Mammary epithelial cell (primary cell): ENCODE results near the gene TBC1D22A.

Experiments used
- CTCF ChIP-seq, 2 donors: IDR thresholded peaks in 1 of 2; conservative IDR thresholded peaks in 1 of 2; 2 replicates each; pipeline ENCODE4 v1.5.1; 2011 to 2012; ENCODE audit warnings: inconsistent platforms in 2 of 2, low read length in 2 of 2, mild to moderate bottlenecking in 2 of 2, control low read depth in 1 of 2, low read depth in 1 of 2; ENCODE audit not compliant: insufficient read depth in 1 of 2; ENCODE audit errors: extremely low read depth in 1 of 2
- EZH2 ChIP-seq: IDR thresholded peaks from 2 replicates; pipeline ENCODE4 v1.6.1; 2012; ENCODE audit warnings: low read length, inconsistent platforms, borderline replicate concordance

- no peak for TF ChIP-seq CTCF (conservative IDR thresholded peaks at IDR 0.05 in 1 of 2, IDR thresholded peaks at IDR 0.05 in 1 of 2; ENCODE audit: extremely low read depth in 1 of 2, insufficient read depth in 1 of 2, low read depth in 1 of 2, low read length in 2 of 2)
- no peak for TF ChIP-seq EZH2
Observed at GRCh38 chr22:46855681-46856080, 93.2 kb downstream of the TBC1D22A start.
